Measurements from ENCODE around the gene LRRC61. TPM values are rescaled to one million over a fixed set of nuclear protein-coding genes. Genes with fewer than 3 reads are reported as not detected.
"Not testable (repeated sequence)": the region's sequence is repeated elsewhere in the genome, so short reads cannot be mapped to it uniquely, and the experiment has no call there.

Gene LRRC61, protein sequence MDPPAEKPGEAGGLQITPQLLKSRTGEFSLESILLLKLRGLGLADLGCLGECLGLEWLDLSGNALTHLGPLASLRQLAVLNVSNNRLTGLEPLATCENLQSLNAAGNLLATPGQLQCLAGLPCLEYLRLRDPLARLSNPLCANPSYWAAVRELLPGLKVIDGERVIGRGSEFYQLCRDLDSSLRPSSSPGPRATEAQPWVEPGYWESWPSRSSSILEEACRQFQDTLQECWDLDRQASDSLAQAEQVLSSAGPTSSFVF
- 1 to 10 TPM; 4.1 to 9.6 (median 6.2) TPM for polyA plus RNA-seq (ENCODE audit: insufficient read length in 10 of 10)
- long read RNA-seq, donor 1, partial matches to known transcripts = 80 of 83 reads
- long read RNA-seq, donor 1, other reads (novel, unspliced or antisense) = 0 of 83 reads
- long read RNA-seq, donor 2, partial matches to known transcripts = 0 of 3 reads
- long read RNA-seq, donor 2, other reads (novel, unspliced or antisense) = 0 of 3 reads
- long read RNA-seq, donor 3 = 0 reads
- long read RNA-seq, donor 4, partial matches to known transcripts = 0 of 2 reads
- long read RNA-seq, donor 4, other reads (novel, unspliced or antisense) = 0 of 2 reads
- long read RNA-seq, donor 5, transcript LRRC61-202 (3 exons, 1,877 nt) = major isoform, 6 of 186 reads
- long read RNA-seq, donor 5, partial matches to known transcripts = 54 of 186 reads
- long read RNA-seq, donor 5, other reads (novel, unspliced or antisense) = 123 of 186 reads
- long read RNA-seq, donor 6, partial matches to known transcripts = 0 of 5 reads
- long read RNA-seq, donor 6, other reads (novel, unspliced or antisense) = 0 of 5 reads
- long read RNA-seq, donor 7, partial matches to known transcripts = 0 of 3 reads
- long read RNA-seq, donor 7, other reads (novel, unspliced or antisense) = 0 of 3 reads
- long read RNA-seq, donor 8, partial matches to known transcripts = 0 of 3 reads
- long read RNA-seq, donor 8, other reads (novel, unspliced or antisense) = 0 of 3 reads
- long read RNA-seq, donor 9, partial matches to known transcripts = 0 of 6 reads
- long read RNA-seq, donor 9, other reads (novel, unspliced or antisense) = 6 of 6 reads

DNA sequence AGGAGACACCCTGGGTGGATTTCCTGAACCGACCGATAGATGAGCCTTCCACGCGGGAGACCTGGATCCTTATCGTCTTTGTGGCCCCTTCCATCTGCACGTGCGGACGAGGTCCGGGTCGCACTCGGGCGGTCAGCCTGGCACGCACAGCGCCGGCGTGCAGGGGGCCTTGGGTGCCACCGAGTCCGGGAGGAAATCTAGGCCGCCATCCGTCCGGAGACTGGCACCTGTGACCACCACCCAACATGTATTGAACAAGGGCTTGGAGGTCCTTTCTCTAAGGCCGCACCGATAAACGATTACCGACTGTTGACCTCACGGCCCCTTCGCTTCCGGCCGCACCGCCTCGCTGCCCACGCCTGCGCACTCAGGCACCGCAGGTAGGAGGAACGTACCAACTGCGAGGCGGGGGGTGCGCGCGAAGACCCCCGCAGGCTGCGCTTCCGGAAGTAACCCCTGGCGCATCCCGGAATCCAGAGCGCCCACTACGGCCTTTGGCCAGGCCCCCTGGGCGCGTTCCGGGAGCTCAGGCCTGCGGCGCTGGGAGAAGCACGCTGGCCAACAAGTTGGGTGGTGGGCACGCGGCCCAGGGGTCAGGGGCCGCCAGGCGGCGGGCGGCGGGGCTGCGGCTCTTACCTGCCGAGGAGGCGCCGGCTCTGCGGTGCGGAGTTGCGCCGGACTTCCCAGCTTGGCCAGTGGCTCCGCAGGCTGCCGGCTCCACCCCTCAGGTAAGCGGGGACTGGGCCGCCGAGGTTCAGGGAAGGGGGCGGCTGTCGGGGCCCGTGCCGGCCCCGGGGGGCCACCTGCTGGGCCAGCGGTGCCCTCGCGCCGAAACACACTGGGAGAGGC is at the start of gene LRRC61, which contains the start of gene ACTR3C:
TSS of gene LRRC61 (plus strand) at position 523 of the 849 bp plus-strand sequence. CDS start 13,507 bp downstream, outside the sequence.
TSS of gene ACTR3C (minus strand) at position 713 of the 849 bp plus-strand sequence. CDS start 28,249 bp downstream, outside the sequence.
- DNase-seq = peak in 1 of 3 donors; percentile 73

- DNase-seq = peak; percentile 0 to 20 (median 10)
Measured at GRCh38 chr7:150276132-150276695, 46.9 kb upstream of the LRRC61 start.

- DNase-seq = not testable (repeated sequence)
Measured at GRCh38 chr7:150278383-150278782, 44.8 kb upstream of the LRRC61 start.

GRCh38 chr7:150281681-150282403 is 41.3 kb upstream of the LRRC61 start:
- not testable (repeated sequence) for DNase-seq

DNA sequence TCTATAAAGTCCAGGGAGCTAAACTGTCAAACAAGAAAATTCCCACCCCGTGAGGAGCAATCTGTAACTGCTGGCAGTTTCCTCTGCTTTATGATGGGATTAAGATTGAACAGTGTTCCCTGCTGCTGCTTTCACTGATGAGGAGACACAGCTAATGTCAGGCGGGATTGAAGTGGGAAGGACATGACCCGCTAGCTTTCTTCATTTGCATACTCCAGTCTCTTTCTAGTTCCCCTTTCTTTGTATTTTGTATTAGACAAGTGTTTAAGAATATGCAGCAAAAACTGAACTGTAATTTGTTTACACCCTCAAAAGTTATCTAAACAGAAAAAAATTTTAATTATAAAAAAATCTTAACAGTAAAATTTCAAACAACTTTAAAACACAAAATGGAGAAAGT is 40.0 kb upstream of the LRRC61 start:
- DNase-seq = not testable (repeated sequence)

- not testable (repeated sequence) for DNase-seq
Measured at GRCh38 chr7:150283608-150284007, 39.5 kb upstream of the LRRC61 start.

DNA sequence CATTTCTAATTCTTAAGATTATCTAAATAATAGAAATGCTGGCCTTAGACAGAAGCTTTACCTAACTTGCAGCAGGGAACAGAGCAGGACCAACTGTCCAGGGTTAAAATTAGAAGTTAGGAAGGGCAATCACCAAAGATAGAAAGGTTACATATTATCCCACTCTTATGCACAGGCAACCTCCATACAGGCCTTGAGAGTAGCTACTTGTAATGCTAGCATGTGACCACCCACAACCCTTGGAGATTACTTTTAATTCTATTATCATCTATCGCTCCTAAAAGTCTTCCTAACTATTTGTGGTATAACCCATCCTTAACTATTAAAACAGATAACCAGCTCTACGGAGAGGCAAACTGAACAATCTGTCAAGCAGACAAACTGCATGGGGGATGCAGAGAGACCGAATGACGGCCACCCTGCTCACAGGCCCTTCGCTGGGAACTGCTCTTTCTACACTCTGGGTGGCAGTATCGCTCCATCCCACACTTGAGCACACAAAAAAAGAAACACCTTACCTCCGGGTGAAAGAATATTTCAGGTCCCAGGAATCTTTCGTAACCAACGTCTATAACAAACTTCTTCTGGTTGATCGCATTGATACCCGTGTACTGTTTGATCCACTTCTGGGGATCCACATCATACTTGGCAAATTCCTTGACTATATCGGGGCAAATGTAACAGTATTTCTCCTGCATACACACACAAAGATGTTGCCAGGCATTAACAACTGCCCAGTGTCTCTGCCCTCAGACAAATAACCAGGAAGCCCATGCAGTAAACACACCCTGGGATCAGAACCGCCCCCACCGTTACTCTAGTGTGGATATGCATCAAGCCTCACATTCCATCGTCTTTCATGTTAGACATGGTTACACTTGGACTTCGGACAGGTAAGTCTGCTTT is 37.1 kb upstream of the LRRC61 start:
- peak in 1 of 3 donors; percentile 23 for DNase-seq

GRCh38 chr7:150287815-150288214 is 35.3 kb upstream of the LRRC61 start:
- DNase-seq = not testable (repeated sequence)

GRCh38 chr7:150288816-150289215 is 34.3 kb upstream of the LRRC61 start:
- DNase-seq = not testable (repeated sequence)

- DNase-seq = not testable (repeated sequence)
Measured at GRCh38 chr7:150290317-150290716, 32.8 kb upstream of the LRRC61 start.

GRCh38 chr7:150295027-150295426 is 28.1 kb upstream of the LRRC61 start:
- not testable (repeated sequence) for DNase-seq

DNA sequence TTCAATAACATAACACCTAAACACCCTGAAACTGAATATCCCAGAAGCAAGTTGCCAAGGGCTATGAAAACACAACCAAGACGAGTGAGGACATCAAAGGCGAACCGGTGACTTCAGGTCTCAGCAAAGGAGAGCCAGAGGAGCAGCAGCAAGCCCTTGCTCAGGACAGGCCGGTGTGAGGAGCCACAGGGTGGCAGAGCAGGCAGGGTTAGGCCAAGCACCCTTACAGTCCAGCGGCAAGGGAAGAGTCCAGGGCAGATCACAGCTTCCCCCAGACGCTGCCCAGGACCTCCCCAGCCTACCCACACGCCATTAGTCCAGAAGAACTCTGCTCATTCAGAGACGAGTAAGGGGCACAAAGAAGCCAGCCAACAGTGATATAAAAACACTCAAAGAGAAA is 27.5 kb upstream of the LRRC61 start:
- not testable (repeated sequence) for DNase-seq

- not testable (repeated sequence) for DNase-seq
Measured at GRCh38 chr7:150296802-150297201, 26.4 kb upstream of the LRRC61 start.

DNA sequence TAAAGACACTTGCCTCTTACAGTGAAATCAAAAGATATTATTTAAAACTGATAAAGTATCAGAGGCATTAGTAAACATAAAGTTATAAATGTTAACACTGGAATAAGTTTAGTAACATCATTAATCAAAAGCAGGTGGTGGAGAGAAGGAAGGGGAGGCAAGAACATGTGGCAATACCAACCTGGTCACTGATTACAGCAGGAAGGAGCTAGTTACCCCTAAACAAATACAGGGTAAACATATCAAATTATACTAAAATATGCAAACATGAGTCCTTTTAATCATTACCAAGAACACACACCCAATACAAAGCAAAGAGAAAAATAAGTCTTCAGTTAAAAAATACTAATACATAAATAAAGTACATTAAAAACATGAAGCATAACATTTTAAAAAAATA is 25.2 kb upstream of the LRRC61 start:
- DNase-seq = not testable (repeated sequence)

- DNase-seq = not testable (repeated sequence)
Measured at GRCh38 chr7:150302908-150303310, 20.2 kb upstream of the LRRC61 start.

GRCh38 chr7:150304499-150305258 is 18.5 kb upstream of the LRRC61 start:
- DNase-seq = not testable (repeated sequence)

DNA sequence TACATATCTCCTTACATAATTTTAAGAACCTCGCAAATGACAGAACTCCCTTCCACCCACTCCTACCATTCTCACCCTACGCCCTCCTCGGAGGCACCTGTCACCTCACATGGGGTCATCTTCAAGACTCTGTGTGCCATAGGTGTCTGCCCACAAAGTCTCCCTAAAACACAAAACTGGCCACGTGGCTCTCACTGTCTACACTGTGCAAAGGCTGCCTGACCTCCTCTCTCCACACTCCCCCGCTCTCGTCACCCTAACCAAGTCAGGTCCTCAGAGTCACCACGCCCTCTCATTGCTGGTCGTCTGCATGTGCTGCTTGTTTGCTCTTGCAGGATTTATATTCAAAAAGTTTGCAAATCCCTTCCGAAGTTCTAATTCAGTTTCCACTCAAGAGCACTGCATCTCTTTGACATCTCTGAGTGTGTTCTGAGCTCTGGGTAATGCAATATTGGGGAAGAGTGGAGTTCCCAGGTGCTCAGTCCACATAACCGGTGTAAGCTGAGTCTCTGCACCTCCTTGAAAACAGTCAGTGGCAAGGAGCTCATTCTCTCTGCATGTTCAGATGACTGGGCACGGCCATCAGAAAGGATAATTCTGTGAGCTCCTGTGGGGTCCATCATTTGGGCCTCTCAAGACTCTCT is 17.8 kb upstream of the LRRC61 start:
- DNase-seq = not testable (repeated sequence)
